Osteocyte (in vitro differentiated cells): ENCODE measurements around the gene C19orf47. TPM values are rescaled to one million over a fixed set of nuclear protein-coding genes. Genes with fewer than 3 reads are reported as not detected.
A peak's percentile ranks its signal among the peaks of the same experiment; 100 is the strongest.

Experiments
- DNase-seq: peaks from one replicate; pipeline ENCODE4 v3.0.0; 2021; ENCODE audit warnings: mixed read lengths; ENCODE audit not compliant: unreplicated experiment; ENCODE audit errors: extremely low spot score
- H3K27ac Mint-ChIP-seq: one replicate; pipeline ENCODE4 v1.8.0; 2021; ENCODE audit warnings: mild to moderate bottlenecking, mixed read lengths; ENCODE audit not compliant: unreplicated experiment
- H3K27me3 Mint-ChIP-seq: one replicate; pipeline ENCODE4 v1.8.0; 2021; ENCODE audit warnings: mixed read lengths; ENCODE audit not compliant: unreplicated experiment
- H3K36me3 Mint-ChIP-seq: one replicate; pipeline ENCODE4 v1.8.0; 2021; ENCODE audit warnings: mixed read lengths; ENCODE audit not compliant: unreplicated experiment
- H3K4me1 Mint-ChIP-seq: one replicate; pipeline ENCODE4 v1.8.0; 2021; ENCODE audit warnings: mixed read lengths; ENCODE audit not compliant: unreplicated experiment
- H3K4me3 Mint-ChIP-seq: one replicate; pipeline ENCODE4 v1.8.0; 2021; ENCODE audit warnings: mild to moderate bottlenecking, moderate library complexity, mixed read lengths; ENCODE audit not compliant: unreplicated experiment
- H3K9me3 Mint-ChIP-seq: one replicate; pipeline ENCODE4 v1.8.0; 2021; ENCODE audit warnings: mixed read lengths; ENCODE audit not compliant: unreplicated experiment
- microRNA-seq: library from miRNA; unstranded; fragments of <30 nt; microRNA quantifications from one replicate; pipeline ENCODE4 v1.1.0, GENCODE V29; 2020; ENCODE audit not compliant: unreplicated experiment
- total RNA-seq: library from RNA; stranded (reverse); gene quantifications from 2 replicates; pipeline ENCODE4 v1.2.1, GENCODE V29; 2021
- TF ChIP-seq, protein P1 (sequence below): fragments of 200-600 bp; sonication (generic); IDR thresholded peaks from 2 replicates; pipeline ENCODE4 v1.5.0; 2021; ENCODE audit warnings: antibody characterized with exemption, mild to moderate bottlenecking, moderate library complexity

Gene C19orf47
- total RNA-seq, 1 donor from 2014 or later = 16.6 TPM

DNA sequence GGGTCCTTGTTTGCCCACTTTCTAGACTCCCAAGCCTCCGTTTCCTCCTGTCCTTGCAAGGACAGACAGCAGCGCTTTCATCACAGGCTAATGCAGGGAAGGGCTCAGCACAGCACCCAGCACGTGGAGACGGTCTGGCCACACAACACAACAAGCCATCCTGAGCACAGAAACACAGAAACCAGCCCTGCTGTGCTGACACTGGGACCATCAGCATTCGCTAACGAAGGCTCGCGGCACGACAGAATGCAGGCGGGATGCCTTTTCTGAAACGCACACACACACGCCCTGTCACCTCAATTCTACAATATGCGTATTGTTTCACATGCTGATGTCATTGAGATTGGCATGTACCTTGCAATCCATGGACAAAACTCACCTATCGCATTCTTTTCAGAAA, 75.9 kb downstream of the C19orf47 start:
- Mint-ChIP-seq H3K27ac (no peak overlapping the region), H3K27me3 (no peaks in the 10 kb centered on the region), H3K4me3 (no peak overlapping the region), H3K4me1 (peaks cover 17% of the 10 kb centered on the region), H3K36me3 (no peaks in the 10 kb centered on the region), H3K9me3 (no peaks in the 10 kb centered on the region)
- TF ChIP-seq, protein P1, sequence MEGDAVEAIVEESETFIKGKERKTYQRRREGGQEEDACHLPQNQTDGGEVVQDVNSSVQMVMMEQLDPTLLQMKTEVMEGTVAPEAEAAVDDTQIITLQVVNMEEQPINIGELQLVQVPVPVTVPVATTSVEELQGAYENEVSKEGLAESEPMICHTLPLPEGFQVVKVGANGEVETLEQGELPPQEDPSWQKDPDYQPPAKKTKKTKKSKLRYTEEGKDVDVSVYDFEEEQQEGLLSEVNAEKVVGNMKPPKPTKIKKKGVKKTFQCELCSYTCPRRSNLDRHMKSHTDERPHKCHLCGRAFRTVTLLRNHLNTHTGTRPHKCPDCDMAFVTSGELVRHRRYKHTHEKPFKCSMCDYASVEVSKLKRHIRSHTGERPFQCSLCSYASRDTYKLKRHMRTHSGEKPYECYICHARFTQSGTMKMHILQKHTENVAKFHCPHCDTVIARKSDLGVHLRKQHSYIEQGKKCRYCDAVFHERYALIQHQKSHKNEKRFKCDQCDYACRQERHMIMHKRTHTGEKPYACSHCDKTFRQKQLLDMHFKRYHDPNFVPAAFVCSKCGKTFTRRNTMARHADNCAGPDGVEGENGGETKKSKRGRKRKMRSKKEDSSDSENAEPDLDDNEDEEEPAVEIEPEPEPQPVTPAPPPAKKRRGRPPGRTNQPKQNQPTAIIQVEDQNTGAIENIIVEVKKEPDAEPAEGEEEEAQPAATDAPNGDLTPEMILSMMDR = no peak
- DNase-seq = no peak

DNA sequence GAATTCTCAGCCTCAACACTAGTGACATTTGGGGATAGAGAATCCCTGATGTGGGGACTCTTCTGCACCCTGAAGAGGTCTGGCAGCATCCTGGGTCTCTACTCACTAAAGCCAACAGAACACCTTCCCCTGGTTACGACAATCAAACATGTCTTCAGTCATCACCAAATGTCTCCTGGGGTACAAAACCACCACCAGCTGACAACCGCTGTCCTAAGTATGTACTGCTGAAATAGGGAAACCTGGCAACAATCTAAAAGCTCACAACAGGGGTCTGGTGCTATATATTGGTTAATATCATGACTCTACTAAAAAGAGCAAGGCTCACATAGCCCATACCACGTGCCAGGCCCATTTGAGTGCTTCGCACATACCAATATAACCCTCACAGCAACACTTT, 76.5 kb downstream of the C19orf47 start:
- H3K27ac Mint-ChIP-seq = no peak overlapping the region
- no peak overlapping the region for H3K4me3 Mint-ChIP-seq
- H3K9me3 Mint-ChIP-seq = no peaks in the 10 kb centered on the region
- no peaks in the 10 kb centered on the region for H3K36me3 Mint-ChIP-seq
- no peak for DNase-seq
- H3K27me3 Mint-ChIP-seq = no peaks in the 10 kb centered on the region
- TF ChIP-seq, protein P1 = no peak
- peaks cover 17% of the 10 kb centered on the region for H3K4me1 Mint-ChIP-seq

DNA sequence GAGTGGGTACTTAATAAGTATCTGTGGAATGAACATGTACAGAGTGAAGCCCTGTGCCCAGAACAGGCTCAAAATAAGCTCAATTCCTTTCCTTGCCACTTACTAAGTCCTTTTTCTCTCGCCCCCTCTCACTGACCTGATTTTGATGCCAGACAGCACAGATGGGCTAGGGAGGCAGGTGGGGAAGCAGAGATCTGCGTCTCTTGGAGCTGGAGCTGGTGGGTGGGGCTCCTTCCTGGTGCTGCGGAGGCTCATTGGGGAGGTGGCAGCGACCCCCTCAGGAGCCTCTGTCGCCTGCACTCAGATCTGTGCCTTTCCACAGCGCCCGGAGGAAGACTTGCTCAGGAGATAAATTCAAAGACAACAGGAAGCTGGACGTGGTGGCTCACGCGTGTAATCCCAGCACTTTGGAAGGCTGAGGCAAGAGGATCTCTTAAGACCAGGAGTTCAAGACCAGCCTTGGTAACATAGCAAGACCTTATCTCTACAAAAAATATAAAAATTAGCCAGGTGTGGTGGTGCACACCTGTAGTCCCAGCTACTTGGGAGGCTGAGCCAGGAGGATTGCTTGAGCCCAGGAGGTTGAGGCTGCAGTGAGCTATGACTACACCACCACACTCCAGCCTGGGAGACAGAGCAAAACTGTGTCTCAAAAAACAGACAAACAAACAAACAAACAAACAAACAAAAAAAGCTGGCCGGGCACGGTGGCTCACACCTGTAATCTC, 77.7 kb downstream of the C19orf47 start:
- H3K27me3 Mint-ChIP-seq = no peaks in the 10 kb centered on the region
- no peak overlapping the region for H3K4me3 Mint-ChIP-seq
- H3K36me3 Mint-ChIP-seq = no peaks in the 10 kb centered on the region
- TF ChIP-seq, protein P1 = no peak
- no peaks in the 10 kb centered on the region for H3K9me3 Mint-ChIP-seq
- no peak for DNase-seq
- peaks cover 18% of the 10 kb centered on the region for H3K4me1 Mint-ChIP-seq
- H3K27ac Mint-ChIP-seq = no peak overlapping the region

Small RNAs within 50 kb of the gene (microRNA-seq; reads per million reads assigned to microRNA genes)
- 34.0 reads per million, percentile 39 among the genes with 10 or more reads in this experiment for gene MIR641
- not detected for gene MIR6796

Other genes with a start within 250 kb of the C19orf47 start
- 23.6 and 24.2 TPM in 2 replicates for gene MAP3K10, start 157.0 kb downstream of the C19orf47 start, total RNA-seq
- gene TTC9B, start 130.0 kb downstream of the C19orf47 start, total RNA-seq = not detected in 2 replicates
- 0.51 and 0.57 TPM in 2 replicates for gene CCNP, start 121.7 kb downstream of the C19orf47 start, total RNA-seq
- 152 and 156 TPM in 2 replicates for gene AKT2, start 63.1 kb downstream of the C19orf47 start, total RNA-seq
- gene PLD3, start 298 bp upstream of the C19orf47 start, total RNA-seq = 499 and 511 TPM in 2 replicates
- gene HIPK4, start 41.8 kb upstream of the C19orf47 start, total RNA-seq = 0.21 and 0.29 TPM in 2 replicates
- 5.0 and 5.7 TPM in 2 replicates for gene PRX, start 65.0 kb upstream of the C19orf47 start, total RNA-seq
- 13.3 and 13.8 TPM in 2 replicates for gene SERTAD1, start 77.6 kb upstream of the C19orf47 start, total RNA-seq
- gene SERTAD3, start 95.9 kb upstream of the C19orf47 start, total RNA-seq = 31.4 and 33.4 TPM in 2 replicates
- gene BLVRB, start 117.3 kb upstream of the C19orf47 start, total RNA-seq = 45.6 and 51.5 TPM in 2 replicates
- gene SPTBN4, start 118.6 kb upstream of the C19orf47 start, total RNA-seq = 0.48 and 0.63 TPM in 2 replicates
- 53.3 and 53.8 TPM in 2 replicates for gene SHKBP1, start 228.5 kb upstream of the C19orf47 start, total RNA-seq